HUES6 (cell line): ENCODE results near the gene ACOX2.

Source experiments
- H3K27ac ChIP-seq: 2 replicates; pipeline ENCODE4 v1.7.0; 2013; ENCODE audit warnings: low read depth, mild to moderate bottlenecking, low read length, inconsistent platforms
- H3K27me3 ChIP-seq: 2 replicates; pipeline ENCODE4 v1.6.1; 2013; ENCODE audit warnings: low read length; ENCODE audit not compliant: control insufficient read depth, insufficient read depth
- H3K36me3 ChIP-seq: 2 replicates; pipeline ENCODE4 v1.6.1; 2013; ENCODE audit warnings: low read length; ENCODE audit not compliant: control insufficient read depth, insufficient read depth
- H3K4me1 ChIP-seq: 2 replicates; pipeline ENCODE4 v1.6.1; 2013; ENCODE audit warnings: low read length; ENCODE audit not compliant: control insufficient read depth, insufficient read depth
- H3K4me3 ChIP-seq: 2 replicates; pipeline ENCODE4 v1.5.1; 2013; ENCODE audit warnings: low read depth, low read length
- H3K9ac ChIP-seq: one replicate; pipeline ENCODE4 v1.6.1; 2013; ENCODE audit warnings: mild to moderate bottlenecking, low read length
- H3K9me3 ChIP-seq: 2 replicates; pipeline ENCODE4 v1.6.1; 2013; ENCODE audit warnings: low read depth, low read length; ENCODE audit not compliant: control insufficient read depth, insufficient read depth

The ACOX2 gene

GRCh38 chr3:58565621-58566397, 28.8 kb upstream of the ACOX2 start:
- no peak overlapping the region; the same call in 1 of the 2 replicates for H3K27ac ChIP-seq
- H3K4me1 ChIP-seq, result peaks cover 41% of the 10 kb centered on the region
- no peaks in the 10 kb centered on the region for H3K36me3 ChIP-seq
- no peak overlapping the region for H3K4me3 ChIP-seq
- no peaks in the 10 kb centered on the region for H3K9me3 ChIP-seq
- H3K9ac ChIP-seq, result peak overlapping the region; percentile 13
- H3K27me3 ChIP-seq, result no peaks in the 10 kb centered on the region

GRCh38 chr3:58564456-58565160, 27.6 kb upstream of the ACOX2 start:
- Histone ChIP-seq H3K9ac (no peak overlapping the region), H3K4me1 (peaks cover 41% of the 10 kb centered on the region), H3K36me3 (no peaks in the 10 kb centered on the region), H3K27ac (no peak overlapping the region), H3K27me3 (no peaks in the 10 kb centered on the region), H3K9me3 (no peaks in the 10 kb centered on the region), H3K4me3 (no peak overlapping the region)

- no peaks in the 10 kb centered on the region for H3K9me3 ChIP-seq
- no peak overlapping the region for H3K9ac ChIP-seq
- H3K27ac ChIP-seq, result no peak overlapping the region
- H3K4me1 ChIP-seq, result peaks cover 40% of the 10 kb centered on the region
- H3K27me3 ChIP-seq, result no peaks in the 10 kb centered on the region
- H3K4me3 ChIP-seq, result no peak overlapping the region
- no peaks in the 10 kb centered on the region for H3K36me3 ChIP-seq
Observed at GRCh38 chr3:58564054-58564453, 27.1 kb upstream of the ACOX2 start.

DNA sequence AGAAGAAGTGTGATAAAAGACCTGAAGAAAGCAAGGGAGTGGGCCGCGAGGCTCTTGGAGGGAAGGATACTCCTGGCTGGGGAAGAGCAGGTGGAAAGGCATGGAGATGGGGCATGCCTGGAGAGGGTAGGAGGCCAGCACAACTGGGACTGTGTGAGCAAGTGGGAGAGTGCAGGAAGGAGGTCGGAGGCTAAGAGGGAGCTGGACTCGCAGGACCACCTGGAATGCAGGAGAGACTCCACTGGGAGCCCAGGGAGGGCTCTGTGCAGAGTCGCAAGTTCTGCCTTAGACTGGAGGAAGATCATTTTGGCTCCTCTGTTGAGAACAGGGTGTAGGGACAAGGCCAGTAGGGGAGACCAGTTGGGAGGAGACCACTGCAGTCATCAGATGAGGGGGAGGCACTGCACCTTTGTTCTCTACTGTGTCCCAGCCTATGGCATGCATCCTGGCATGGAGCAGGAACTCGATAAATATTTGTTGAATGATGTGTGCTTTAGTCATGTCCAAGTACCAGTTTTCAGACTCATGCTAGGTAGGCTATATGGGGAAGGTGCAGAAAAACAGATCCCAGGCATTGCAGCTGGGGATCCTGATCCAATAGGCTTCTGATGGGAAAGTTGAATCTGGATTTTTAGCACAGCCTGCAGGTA, 26.5 kb upstream of the ACOX2 start:
- no peaks in the 10 kb centered on the region for H3K27me3 ChIP-seq
- H3K4me1 ChIP-seq, result peaks cover 36% of the 10 kb centered on the region
- H3K9ac ChIP-seq, result no peak overlapping the region
- no peak overlapping the region for H3K27ac ChIP-seq
- no peaks in the 10 kb centered on the region for H3K36me3 ChIP-seq
- no peaks in the 10 kb centered on the region for H3K9me3 ChIP-seq
- H3K4me3 ChIP-seq, result no peak overlapping the region

GRCh38 chr3:58562498-58562897, 25.5 kb upstream of the ACOX2 start:
- no peak overlapping the region; the same call in 1 of the 2 replicates for H3K27ac ChIP-seq
- no peak overlapping the region for H3K9ac ChIP-seq
- H3K4me1 ChIP-seq, result peaks cover 41% of the 10 kb centered on the region
- H3K4me3 ChIP-seq, result no peak overlapping the region
- no peaks in the 10 kb centered on the region for H3K36me3 ChIP-seq
- H3K9me3 ChIP-seq, result no peaks in the 10 kb centered on the region
- no peaks in the 10 kb centered on the region for H3K27me3 ChIP-seq

DNA sequence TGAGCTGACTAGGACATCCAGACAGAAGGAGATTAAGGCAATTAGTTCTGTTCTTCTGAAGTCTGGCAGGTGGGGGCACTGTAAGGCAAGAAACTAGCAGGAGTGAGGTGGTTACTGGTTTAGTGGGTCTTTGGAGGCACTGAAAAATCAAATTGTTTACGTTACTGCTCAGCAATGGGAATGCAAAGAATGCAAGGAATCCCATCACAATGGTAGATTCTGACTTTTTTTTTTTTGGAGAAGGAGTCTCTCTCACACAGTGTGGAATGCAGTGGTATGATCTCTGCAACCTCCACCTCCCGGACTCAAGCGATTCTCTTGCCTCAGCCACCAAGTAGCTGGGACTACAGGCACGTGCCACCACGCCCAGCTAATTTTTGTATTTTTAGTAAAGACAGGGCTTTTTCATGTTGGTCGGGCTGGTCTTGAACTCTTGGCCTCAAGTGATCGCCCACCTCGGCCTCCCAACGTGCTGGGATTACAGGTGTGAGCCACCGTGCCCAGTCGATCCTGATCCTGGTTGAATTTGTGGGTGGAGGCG, 23.9 kb upstream of the ACOX2 start:
- no peak overlapping the region for H3K4me3 ChIP-seq
- no peaks in the 10 kb centered on the region for H3K9me3 ChIP-seq
- no peaks in the 10 kb centered on the region for H3K27me3 ChIP-seq
- H3K36me3 ChIP-seq, result no peaks in the 10 kb centered on the region
- H3K27ac ChIP-seq, result peak overlapping the region; percentile 73; the same call in 1 of the 2 replicates
- H3K9ac ChIP-seq, result peak overlapping the region; percentile 51
- H3K4me1 ChIP-seq, result peaks cover 33% of the 10 kb centered on the region

GRCh38 chr3:58559586-58559985, 22.6 kb upstream of the ACOX2 start:
- Histone ChIP-seq H3K4me1 (peaks cover 25% of the 10 kb centered on the region), H3K36me3 (no peaks in the 10 kb centered on the region), H3K27me3 (no peaks in the 10 kb centered on the region), H3K4me3 (no peak overlapping the region), H3K27ac (no peak overlapping the region), H3K9ac (no peak overlapping the region), H3K9me3 (no peaks in the 10 kb centered on the region)

- Histone ChIP-seq H3K9ac (no peak overlapping the region), H3K4me3 (no peak overlapping the region), H3K36me3 (no peaks in the 10 kb centered on the region), H3K27me3 (no peaks in the 10 kb centered on the region), H3K27ac (no peak overlapping the region), H3K9me3 (peaks cover 8% of the 10 kb centered on the region), H3K4me1 (peaks cover 23% of the 10 kb centered on the region)
Observed at GRCh38 chr3:58557491-58557890, 20.5 kb upstream of the ACOX2 start.

DNA sequence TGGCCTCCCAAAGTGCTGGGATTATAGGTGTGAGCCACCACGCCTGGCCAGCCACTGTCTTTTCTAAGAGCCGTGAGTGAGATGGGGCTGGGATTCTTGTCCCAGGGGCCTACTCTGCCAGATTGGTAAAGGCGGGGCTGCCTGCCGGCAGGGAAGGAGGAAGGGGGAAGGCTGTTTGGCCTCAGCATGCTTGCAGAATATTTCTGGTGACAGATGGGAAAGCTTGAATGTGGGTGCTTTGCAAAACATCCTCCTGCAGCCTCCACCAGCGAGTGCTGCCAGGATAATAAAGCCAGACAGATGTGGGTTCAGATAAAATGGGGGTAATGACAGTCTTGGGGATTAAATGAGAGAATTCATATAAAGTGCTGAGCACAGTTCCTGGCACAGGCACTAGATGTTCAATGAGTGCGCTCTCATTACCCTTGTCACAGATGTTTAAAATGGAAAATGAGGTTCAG, 19.8 kb upstream of the ACOX2 start:
- Histone ChIP-seq H3K36me3 (no peaks in the 10 kb centered on the region), H3K9ac (no peak overlapping the region), H3K27ac (no peak overlapping the region), H3K27me3 (no peaks in the 10 kb centered on the region), H3K4me1 (peaks cover 16% of the 10 kb centered on the region), H3K4me3 (no peak overlapping the region), H3K9me3 (peaks cover 14% of the 10 kb centered on the region)

- Histone ChIP-seq H3K36me3 (no peaks in the 10 kb centered on the region), H3K27me3 (no peaks in the 10 kb centered on the region), H3K9ac (no peak overlapping the region), H3K4me3 (no peak overlapping the region), H3K9me3 (peaks cover 19% of the 10 kb centered on the region), H3K4me1 (peaks cover 11% of the 10 kb centered on the region), H3K27ac (no peak overlapping the region)
Observed at GRCh38 chr3:58556001-58556400, 19.0 kb upstream of the ACOX2 start.
